ENCODE data around the gene C19orf25. TPM values are rescaled to one million over a fixed set of nuclear protein-coding genes. Genes with fewer than 3 reads are reported as not detected.

Gene C19orf25
- total and polyA plus RNA-seq, 11 donors: 9.4 to 29.2 (median 16.0) TPM

DNA sequence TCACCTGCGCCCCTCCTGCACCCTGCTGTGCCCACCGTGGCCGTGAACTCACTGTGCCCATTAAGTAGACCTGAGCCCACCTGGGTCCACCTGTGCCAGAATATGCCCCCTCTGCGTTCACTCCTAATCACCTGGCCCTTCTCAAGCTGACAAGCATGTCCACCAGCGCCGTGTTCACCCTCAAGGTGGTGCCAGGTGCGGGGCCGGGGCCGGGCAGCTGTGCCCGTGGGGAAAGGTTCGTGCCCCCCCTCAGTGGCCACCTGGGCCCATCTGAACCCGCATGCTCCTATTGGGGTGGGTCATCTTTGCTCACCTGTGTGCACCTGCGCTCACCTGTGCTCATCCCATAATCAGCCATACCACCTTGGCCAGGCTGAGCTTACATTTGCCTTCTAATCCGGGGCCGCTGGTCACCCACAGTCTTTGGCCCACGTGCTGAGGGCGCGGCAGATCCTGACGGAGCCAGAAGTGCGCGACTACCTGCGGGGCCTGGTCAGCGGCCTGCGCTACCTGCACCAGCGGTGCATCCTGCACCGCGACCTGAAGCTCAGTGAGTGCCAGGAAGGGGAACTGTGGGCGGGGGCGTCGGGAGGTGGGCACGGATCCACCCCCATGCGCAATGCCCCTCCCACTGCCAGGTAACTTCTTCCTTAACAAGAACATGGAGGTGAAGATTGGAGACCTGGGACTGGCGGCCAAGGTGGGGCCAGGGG, 47.2 kb upstream of the C19orf25 start:
- Histone ChIP-seq H3K36me3 (no peaks in the 10 kb centered on the region), H3K4me1 (peaks cover 0 to 20% (median 0%) of the 10 kb centered on the region in 12 donors), H3K27me3 (peaks cover 7 to 66% (median 32%) of the 10 kb centered on the region in 9 donors), H3K4me3 (no peak overlapping the region), H3K27ac (no peak overlapping the region), H3K9me3 (no peaks in the 10 kb centered on the region)
- intact Hi-C loops (cut with DNase I): loop anchor here in 2 of 10 donors (10.0 kb wide), 1 partner anchor 241 kb away; the partner anchor contains the start of gene EFNA2 (in 2 of the 2)
- WGBS, 4 donors: 80 to 84% (median 81%) methylated on average over 25 to 33 of the region's 33 CpGs
- TF ChIP-seq, protein P1, sequence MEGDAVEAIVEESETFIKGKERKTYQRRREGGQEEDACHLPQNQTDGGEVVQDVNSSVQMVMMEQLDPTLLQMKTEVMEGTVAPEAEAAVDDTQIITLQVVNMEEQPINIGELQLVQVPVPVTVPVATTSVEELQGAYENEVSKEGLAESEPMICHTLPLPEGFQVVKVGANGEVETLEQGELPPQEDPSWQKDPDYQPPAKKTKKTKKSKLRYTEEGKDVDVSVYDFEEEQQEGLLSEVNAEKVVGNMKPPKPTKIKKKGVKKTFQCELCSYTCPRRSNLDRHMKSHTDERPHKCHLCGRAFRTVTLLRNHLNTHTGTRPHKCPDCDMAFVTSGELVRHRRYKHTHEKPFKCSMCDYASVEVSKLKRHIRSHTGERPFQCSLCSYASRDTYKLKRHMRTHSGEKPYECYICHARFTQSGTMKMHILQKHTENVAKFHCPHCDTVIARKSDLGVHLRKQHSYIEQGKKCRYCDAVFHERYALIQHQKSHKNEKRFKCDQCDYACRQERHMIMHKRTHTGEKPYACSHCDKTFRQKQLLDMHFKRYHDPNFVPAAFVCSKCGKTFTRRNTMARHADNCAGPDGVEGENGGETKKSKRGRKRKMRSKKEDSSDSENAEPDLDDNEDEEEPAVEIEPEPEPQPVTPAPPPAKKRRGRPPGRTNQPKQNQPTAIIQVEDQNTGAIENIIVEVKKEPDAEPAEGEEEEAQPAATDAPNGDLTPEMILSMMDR (IDR thresholded peaks at IDR 0.05): no peak
- TF ChIP-seq POLR2A (IDR thresholded peaks at IDR 0.05): no peak
- ATAC-seq (no peak), DNase-seq (no peak)

DNA sequence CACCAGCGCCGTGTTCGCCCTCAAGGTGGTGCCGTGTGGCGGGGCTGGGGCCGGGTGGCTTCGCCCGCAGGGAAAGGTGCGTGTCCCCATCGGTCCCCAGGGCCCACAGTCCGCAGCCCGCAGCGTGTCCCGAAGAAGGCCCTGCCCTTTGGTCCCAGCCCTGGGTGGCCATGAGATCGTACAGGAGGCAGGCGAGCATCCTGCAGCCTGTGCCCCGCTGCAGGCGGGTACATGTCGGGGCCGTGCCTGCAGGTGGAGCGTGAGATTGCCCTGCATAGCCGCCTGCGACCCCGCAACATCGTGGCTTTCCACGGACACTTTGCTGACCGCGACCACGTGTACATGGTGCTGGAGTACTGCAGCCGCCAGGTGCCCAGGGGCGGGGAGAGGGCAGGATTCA, 46.3 kb upstream of the C19orf25 start:
- 61 to 85% (median 67%) methylated on average over 15 to 31 of the region's 31 CpGs for WGBS, 4 donors
- Histone ChIP-seq H3K4me3 (no peak overlapping the region), H3K27ac (no peak overlapping the region), H3K4me1 (peaks cover 0 to 20% (median 0%) of the 10 kb centered on the region in 12 donors), H3K27me3 (peaks cover 7 to 66% (median 32%) of the 10 kb centered on the region in 9 donors), H3K36me3 (no peaks in the 10 kb centered on the region), H3K9me3 (no peaks in the 10 kb centered on the region)
- no peak for ATAC-seq
- no peak for DNase-seq
- intact Hi-C loops (cut with DNase I): loop anchor here in 2 of 10 donors (10.0 kb wide), 1 partner anchor 241 kb away; the partner anchor contains the start of gene EFNA2 (in 2 of the 2)
- no peak for TF ChIP-seq POLR2A (IDR thresholded peaks at IDR 0.05)
- TF ChIP-seq, protein P1 (IDR thresholded peaks at IDR 0.05): no peak

DNA sequence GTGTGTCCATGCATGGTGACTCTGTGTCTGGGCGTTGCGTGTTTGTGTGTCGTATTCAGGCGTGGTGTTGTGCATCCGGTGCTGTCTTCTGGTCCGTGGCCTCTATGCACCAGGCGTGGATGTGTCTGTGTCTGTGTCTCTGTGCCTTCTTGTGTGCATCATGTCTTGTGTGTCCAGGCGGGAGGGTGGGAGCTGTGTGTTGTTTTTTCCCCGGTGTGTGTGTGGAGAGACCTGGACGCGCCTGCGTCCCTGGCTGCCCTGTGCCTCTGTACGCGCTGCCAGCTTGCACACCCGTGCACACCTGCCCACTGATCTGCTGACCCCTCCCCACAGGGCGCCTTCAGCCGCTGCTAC, 45.9 kb upstream of the C19orf25 start:
- no peak overlapping the region for H3K4me3 ChIP-seq
- H3K27ac ChIP-seq: no peak overlapping the region
- H3K36me3 ChIP-seq: no peaks in the 10 kb centered on the region
- ATAC-seq (no peak), DNase-seq (no peak)
- 66 to 81% (median 71%) methylated on average over 14 to 17 of the region's 17 CpGs for WGBS, 4 donors
- H3K27me3 ChIP-seq: peaks cover 7 to 66% (median 32%) of the 10 kb centered on the region in 9 donors
- H3K9me3 ChIP-seq: no peaks in the 10 kb centered on the region
- H3K4me1 ChIP-seq: peaks cover 0 to 20% (median 0%) of the 10 kb centered on the region in 12 donors
- TF ChIP-seq, protein P1 (IDR thresholded peaks at IDR 0.05): no peak
- TF ChIP-seq POLR2A (IDR thresholded peaks at IDR 0.05): no peak
- intact Hi-C loops (cut with DNase I): loop anchor here in 2 of 10 donors (10.0 kb wide), 1 partner anchor 240 kb away; the partner anchor contains the start of gene EFNA2 (in 2 of the 2)

DNA sequence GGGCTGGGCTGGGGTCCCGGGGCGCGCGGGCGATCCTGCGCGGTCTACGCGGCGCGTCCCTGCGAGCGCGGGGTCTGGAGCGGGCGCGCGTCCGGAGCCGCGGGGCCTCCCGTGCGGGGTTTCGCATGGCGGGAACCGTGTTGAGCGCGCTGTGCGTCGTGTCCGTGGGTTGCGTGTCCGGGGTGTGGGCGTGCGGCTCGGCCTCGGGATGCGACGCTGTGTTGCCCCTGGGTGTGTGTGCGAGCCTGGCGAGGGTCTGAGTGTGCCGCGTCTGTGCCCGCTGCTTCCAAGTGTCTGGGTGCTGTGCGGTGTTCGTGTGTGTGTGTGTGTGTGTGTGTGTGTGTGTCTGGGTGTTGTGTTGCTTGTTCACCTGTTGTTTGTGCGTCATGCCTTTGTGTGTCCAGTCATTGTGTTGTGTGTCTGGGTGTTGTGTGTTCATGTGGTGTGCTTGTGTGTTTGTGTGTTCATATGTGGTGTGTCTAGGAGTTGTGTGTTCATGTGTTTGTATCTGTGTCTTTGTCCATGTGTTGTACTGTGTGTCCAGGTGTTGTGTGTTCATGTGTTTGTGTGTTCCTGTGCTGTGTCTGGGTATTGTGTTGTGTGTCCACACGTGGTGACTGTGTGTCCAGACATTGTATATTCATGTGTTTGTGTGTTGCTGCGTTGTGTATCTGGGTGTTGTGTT, 45.4 kb upstream of the C19orf25 start:
- H3K27me3 ChIP-seq: peaks cover 7 to 66% (median 32%) of the 10 kb centered on the region in 9 donors
- peaks cover 0 to 20% (median 0%) of the 10 kb centered on the region in 12 donors for H3K4me1 ChIP-seq
- H3K9me3 ChIP-seq: no peaks in the 10 kb centered on the region
- no peaks in the 10 kb centered on the region for H3K36me3 ChIP-seq
- H3K4me3 ChIP-seq: peak overlapping the region in 7 of 12 donors; percentile 3 to 51 (median 19)
- H3K27ac ChIP-seq: no peak overlapping the region
- intact Hi-C loops (cut with DNase I): loop anchor here in 2 of 10 donors (10.0 kb wide), 1 partner anchor 240 kb away; the partner anchor contains the start of gene EFNA2 (in 2 of the 2)
- 11 to 72% (median 15%) methylated on average over 3 to 49 of the region's 49 CpGs for WGBS, 4 donors
- TF ChIP-seq, protein P1 (IDR thresholded peaks at IDR 0.05): no peak
- TF ChIP-seq POLR2A (IDR thresholded peaks at IDR 0.05): no peak
- DNase-seq (no peak), ATAC-seq (no peak)

Data from heart left ventricle (tissue), 16 donors.